HepG2 (cell line): ENCODE measurements around the gene RSPH9. TPM values are rescaled to one million over a fixed set of nuclear protein-coding genes. Genes with fewer than 3 reads are reported as not detected.

Experiments
- ATAD3A ChIP-seq: sonication (generic); formaldehyde crosslinking; IDR thresholded peaks from 2 replicates; pipeline ENCODE4 v1.4.0; 2020; ENCODE audit warnings: missing genetic modification reagents
- ATF5 ChIP-seq: sonication (generic); formaldehyde crosslinking; IDR thresholded peaks from 2 replicates; pipeline ENCODE4 v1.4.0; 2020; ENCODE audit warnings: mild to moderate bottlenecking, low read depth, missing genetic modification reagents
- EED ChIP-seq: sonication (generic); formaldehyde crosslinking; IDR thresholded peaks from 2 replicates; pipeline ENCODE4 v1.5.0; 2020; ENCODE audit warnings: mild to moderate bottlenecking, missing genetic modification reagents
- FOXK1 ChIP-seq: sonication (generic); formaldehyde crosslinking; IDR thresholded peaks from 2 replicates; pipeline ENCODE4 v1.4.0; 2020; ENCODE audit warnings: low read depth, missing genetic modification reagents, borderline replicate concordance
- MAFF ChIP-seq: IDR thresholded peaks from 2 replicates; pipeline ENCODE4 v1.6.1; 2011; ENCODE audit warnings: low read depth, low read length, improper control_type of control experiment
- MBNL3 ChIP-seq: fragments of 250-450 bp; sonication (Bioruptor Pico); conservative IDR thresholded peaks from 2 replicates; pipeline ENCODE4 v1.8.0; 2022; ENCODE audit warnings: mild to moderate bottlenecking, inconsistent platforms
- MXI1 ChIP-seq: IDR thresholded peaks from 3 replicates; pipeline ENCODE4 v1.6.1; 2012; ENCODE audit warnings: low read depth, low read length, inconsistent platforms, borderline replicate concordance
- PAWR ChIP-seq: sonication (generic); formaldehyde crosslinking; IDR thresholded peaks from 2 replicates; pipeline ENCODE4 v1.4.0; 2020; ENCODE audit warnings: missing genetic modification reagents, mild to moderate bottlenecking, borderline replicate concordance
- REPIN1 ChIP-seq: sonication (generic); formaldehyde crosslinking; IDR thresholded peaks from 2 replicates; pipeline ENCODE4 v1.8.0; 2022; ENCODE audit warnings: missing genetic modification reagents, low read depth, mild to moderate bottlenecking, borderline replicate concordance
- SIN3A ChIP-seq: IDR thresholded peaks from 2 replicates; pipeline ENCODE4 v1.6.1; 2011; ENCODE audit warnings: low read depth, mild to moderate bottlenecking, control low read depth, low read length, borderline replicate concordance
- ZBTB38 ChIP-seq: sonication (generic); formaldehyde crosslinking; IDR thresholded peaks from 2 replicates; pipeline ENCODE4 v1.5.1; 2020; ENCODE audit warnings: mild to moderate bottlenecking, missing genetic modification reagents
- ZBTB4 ChIP-seq: sonication (generic); formaldehyde crosslinking; IDR thresholded peaks from 2 replicates; pipeline ENCODE4 v1.4.0; 2020; ENCODE audit warnings: missing genetic modification reagents, mild to moderate bottlenecking, borderline replicate concordance
- ZC3H13 ChIP-seq: sonication (generic); formaldehyde crosslinking; IDR thresholded peaks from 2 replicates; pipeline ENCODE4 v1.8.1; 2023; ENCODE audit warnings: mild to moderate bottlenecking, missing genetic modification reagents, moderate library complexity
- ZC3H4 ChIP-seq: sonication (generic); formaldehyde crosslinking; IDR thresholded peaks from 2 replicates; pipeline ENCODE4 v1.4.0; 2020; ENCODE audit warnings: missing genetic modification reagents, borderline replicate concordance
- ZNF563 ChIP-seq: sonication (generic); formaldehyde crosslinking; IDR thresholded peaks from 2 replicates; pipeline ENCODE4 v1.8.0; 2022; ENCODE audit warnings: mild to moderate bottlenecking, moderate library complexity, missing genetic modification reagents
- ZNF564 ChIP-seq: sonication (generic); formaldehyde crosslinking; IDR thresholded peaks from 2 replicates; pipeline ENCODE4 v1.8.1; 2023; ENCODE audit warnings: mild to moderate bottlenecking, missing genetic modification reagents
- polyA plus RNA-seq, 8 experiments: library from polyadenylated mRNA; depleted of rRNA in 3 of 8; stranded (reverse) in 7 of 8; unstranded in 1 of 8; fragments of >200 nt; fragmentation: Illumina TruSeq in 4 of 8; extraction: Trizol in 4 of 8; gene quantifications; 2 replicates each; pipeline versions ENCODE4 v1.2.1 to v1.2.3, GENCODE V29; 2011 to 2016; ENCODE audit warnings: low read depth in 4 of 8, missing spikeins in 1 of 8, mixed read lengths in 1 of 8; ENCODE audit not compliant: insufficient read depth in 1 of 8
- total RNA-seq, 5 experiments: library from RNA; depleted of rRNA; stranded (reverse); fragments of >200 nt; fragmentation: Illumina TruSeq; extraction: Trizol; gene quantifications; 2 replicates each; pipeline ENCODE4 v1.2.3, GENCODE V29; 2016; ENCODE audit warnings: low read depth in 1 of 5
- TF ChIP-seq, protein P1 (sequence below): sonication (generic); formaldehyde crosslinking; IDR thresholded peaks from 2 replicates; pipeline ENCODE4 v1.4.0; 2020; ENCODE audit warnings: missing genetic modification reagents
- TF ChIP-seq, protein P2 (sequence below): sonication (generic); formaldehyde crosslinking; IDR thresholded peaks from 2 replicates; pipeline ENCODE4 v1.8.1; 2022; ENCODE audit warnings: mild to moderate bottlenecking, missing genetic modification reagents
- TF ChIP-seq, protein P3 (sequence below): sonication (generic); formaldehyde crosslinking; IDR thresholded peaks from 2 replicates; pipeline ENCODE4 v1.5.1; 2020; ENCODE audit warnings: mild to moderate bottlenecking, missing genetic modification reagents, moderate library complexity
- TF ChIP-seq, protein P4 (sequence below): sonication (generic); formaldehyde crosslinking; IDR thresholded peaks from 2 replicates; pipeline ENCODE4 v1.9.0; 2021; ENCODE audit warnings: missing genetic modification reagents, mild to moderate bottlenecking, borderline replicate concordance

The RSPH9 gene
- total and polyA plus RNA-seq, 2 of the 13 experiments (the other 11 are each of a cell fraction or from before 2014, with no cell fraction given), result 0.04 TPM; not detected in 1

- TF ChIP-seq PAWR (CRISPR knock-in tag), result no peak
- TF ChIP-seq REPIN1, result no peak
- TF ChIP-seq MAFF, result no peak
- TF ChIP-seq, protein P1, sequence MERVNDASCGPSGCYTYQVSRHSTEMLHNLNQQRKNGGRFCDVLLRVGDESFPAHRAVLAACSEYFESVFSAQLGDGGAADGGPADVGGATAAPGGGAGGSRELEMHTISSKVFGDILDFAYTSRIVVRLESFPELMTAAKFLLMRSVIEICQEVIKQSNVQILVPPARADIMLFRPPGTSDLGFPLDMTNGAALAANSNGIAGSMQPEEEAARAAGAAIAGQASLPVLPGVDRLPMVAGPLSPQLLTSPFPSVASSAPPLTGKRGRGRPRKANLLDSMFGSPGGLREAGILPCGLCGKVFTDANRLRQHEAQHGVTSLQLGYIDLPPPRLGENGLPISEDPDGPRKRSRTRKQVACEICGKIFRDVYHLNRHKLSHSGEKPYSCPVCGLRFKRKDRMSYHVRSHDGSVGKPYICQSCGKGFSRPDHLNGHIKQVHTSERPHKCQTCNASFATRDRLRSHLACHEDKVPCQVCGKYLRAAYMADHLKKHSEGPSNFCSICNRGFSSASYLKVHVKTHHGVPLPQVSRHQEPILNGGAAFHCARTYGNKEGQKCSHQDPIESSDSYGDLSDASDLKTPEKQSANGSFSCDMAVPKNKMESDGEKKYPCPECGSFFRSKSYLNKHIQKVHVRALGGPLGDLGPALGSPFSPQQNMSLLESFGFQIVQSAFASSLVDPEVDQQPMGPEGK (CRISPR knock-in tag), result peak; percentile 95
- peak; percentile 85; the same call in 1 of the 3 replicates for TF ChIP-seq MXI1
- no peak for TF ChIP-seq ATAD3A (CRISPR knock-in tag)
- TF ChIP-seq MBNL3 (CRISPR knock-in tag), result no peak
- TF ChIP-seq ZBTB38 (CRISPR knock-in tag), result no peak
- TF ChIP-seq EED (CRISPR knock-in tag), result no peak
- TF ChIP-seq ZC3H4 (CRISPR knock-in tag), result no peak
- no peak for TF ChIP-seq ZNF564 (CRISPR knock-in tag)
- TF ChIP-seq ZBTB4 (CRISPR knock-in tag), result no peak
- TF ChIP-seq ATF5 (CRISPR knock-in tag), result no peak
- TF ChIP-seq, protein P2, sequence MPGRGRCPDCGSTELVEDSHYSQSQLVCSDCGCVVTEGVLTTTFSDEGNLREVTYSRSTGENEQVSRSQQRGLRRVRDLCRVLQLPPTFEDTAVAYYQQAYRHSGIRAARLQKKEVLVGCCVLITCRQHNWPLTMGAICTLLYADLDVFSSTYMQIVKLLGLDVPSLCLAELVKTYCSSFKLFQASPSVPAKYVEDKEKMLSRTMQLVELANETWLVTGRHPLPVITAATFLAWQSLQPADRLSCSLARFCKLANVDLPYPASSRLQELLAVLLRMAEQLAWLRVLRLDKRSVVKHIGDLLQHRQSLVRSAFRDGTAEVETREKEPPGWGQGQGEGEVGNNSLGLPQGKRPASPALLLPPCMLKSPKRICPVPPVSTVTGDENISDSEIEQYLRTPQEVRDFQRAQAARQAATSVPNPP (CRISPR knock-in tag), result no peak
- no peak for TF ChIP-seq ZC3H13 (CRISPR knock-in tag)
- 0 out of 2 replicates have a peak, but pooled peaks have one; percentile 66 for TF ChIP-seq ZNF563
- TF ChIP-seq SIN3A, result no peak; the same call in 1 of the 2 replicates
- peak; percentile 91 for TF ChIP-seq FOXK1 (CRISPR knock-in tag)
- TF ChIP-seq, protein P3, sequence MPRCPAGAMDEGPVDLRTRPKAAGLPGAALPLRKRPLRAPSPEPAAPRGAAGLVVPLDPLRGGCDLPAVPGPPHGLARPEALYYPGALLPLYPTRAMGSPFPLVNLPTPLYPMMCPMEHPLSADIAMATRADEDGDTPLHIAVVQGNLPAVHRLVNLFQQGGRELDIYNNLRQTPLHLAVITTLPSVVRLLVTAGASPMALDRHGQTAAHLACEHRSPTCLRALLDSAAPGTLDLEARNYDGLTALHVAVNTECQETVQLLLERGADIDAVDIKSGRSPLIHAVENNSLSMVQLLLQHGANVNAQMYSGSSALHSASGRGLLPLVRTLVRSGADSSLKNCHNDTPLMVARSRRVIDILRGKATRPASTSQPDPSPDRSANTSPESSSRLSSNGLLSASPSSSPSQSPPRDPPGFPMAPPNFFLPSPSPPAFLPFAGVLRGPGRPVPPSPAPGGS (CRISPR knock-in tag), result no peak
- TF ChIP-seq, protein P4, sequence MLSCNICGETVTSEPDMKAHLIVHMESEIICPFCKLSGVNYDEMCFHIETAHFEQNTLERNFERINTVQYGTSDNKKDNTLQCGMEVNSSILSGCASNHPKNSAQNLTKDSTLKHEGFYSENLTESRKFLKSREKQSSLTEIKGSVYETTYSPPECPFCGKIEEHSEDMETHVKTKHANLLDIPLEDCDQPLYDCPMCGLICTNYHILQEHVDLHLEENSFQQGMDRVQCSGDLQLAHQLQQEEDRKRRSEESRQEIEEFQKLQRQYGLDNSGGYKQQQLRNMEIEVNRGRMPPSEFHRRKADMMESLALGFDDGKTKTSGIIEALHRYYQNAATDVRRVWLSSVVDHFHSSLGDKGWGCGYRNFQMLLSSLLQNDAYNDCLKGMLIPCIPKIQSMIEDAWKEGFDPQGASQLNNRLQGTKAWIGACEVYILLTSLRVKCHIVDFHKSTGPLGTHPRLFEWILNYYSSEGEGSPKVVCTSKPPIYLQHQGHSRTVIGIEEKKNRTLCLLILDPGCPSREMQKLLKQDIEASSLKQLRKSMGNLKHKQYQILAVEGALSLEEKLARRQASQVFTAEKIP (CRISPR knock-in tag), result no peak
Observed at GRCh38 chr6:43629104-43629504, 15.7 kb upstream of the RSPH9 start, which contains the start of gene GTPBP2 (continued).
